Transverse colon (tissue), 4 donors: ENCODE measurements around the gene RAB36. TPM values are rescaled to one million over a fixed set of nuclear protein-coding genes. Genes with fewer than 3 reads are reported as not detected.

ENCODE experiments used
- DNase-seq: peaks from one replicate; pipeline ENCODE4 v3.0.0-alpha.2; 2019
- H3K27ac ChIP-seq, 4 donors: fragments of 200-600 bp; sonication (generic); 2 replicates each; pipeline ENCODE4 v1.5.1; 2016 to 2018; ENCODE audit warnings: inconsistent platforms in 4 of 4
- H3K27me3 ChIP-seq: fragments of 200-600 bp; sonication (generic); 2 replicates; pipeline ENCODE4 v1.5.1; 2017; ENCODE audit warnings: inconsistent platforms
- H3K36me3 ChIP-seq, 4 donors: fragments of 200-600 bp; sonication (generic); 2 replicates each; pipeline ENCODE4 v1.5.1; 2017 to 2019; ENCODE audit warnings: inconsistent platforms in 4 of 4
- H3K4me1 ChIP-seq, 4 donors: fragments of 200-600 bp; sonication (generic); 2 replicates each; pipeline ENCODE4 v1.5.1; 2017 to 2020; ENCODE audit warnings: inconsistent platforms in 4 of 4
- H3K4me3 ChIP-seq, 4 donors: fragments of 200-600 bp; sonication (generic); 1 replicate in 1 of 4; 2 replicates in 3 of 4; pipeline versions ENCODE4 v1.5.1 to v1.6.1; 2017 to 2019; ENCODE audit warnings: inconsistent platforms in 4 of 4
- H3K9me3 ChIP-seq, 2 donors: fragments of 200-600 bp; sonication (generic); 2 replicates each; pipeline ENCODE4 v1.5.1; 2017 to 2019; ENCODE audit warnings: inconsistent platforms in 2 of 2
- CTCF ChIP-seq, 5 experiments: fragments of 200-600 bp in 3 of 5; fragments of 450-650 bp in 2 of 5; sonication (generic) in 3 of 5; IDR thresholded peaks; 1 replicate in 2 of 5; 2 replicates in 3 of 5; pipeline ENCODE4 v1.5.1; 2016 to 2017; ENCODE audit warnings: antibody characterized with exemption in 5 of 5, inconsistent platforms in 3 of 5, mild to moderate bottlenecking in 2 of 5, moderate library complexity in 1 of 5
- EP300 ChIP-seq: sonication (generic); formaldehyde crosslinking; IDR thresholded peaks from one replicate; pipeline ENCODE4 v1.6.1; 2017; ENCODE audit warnings: antibody characterized with exemption, low read depth
- POLR2A ChIP-seq: fragments of 450-650 bp; IDR thresholded peaks from one replicate; pipeline ENCODE4 v1.6.1; 2016; ENCODE audit warnings: antibody characterized with exemption, mild to moderate bottlenecking, moderate library complexity
- POLR2AphosphoS5 ChIP-seq, 3 donors: sonication (generic); formaldehyde crosslinking; IDR thresholded peaks; one replicate each; pipeline ENCODE4 v1.6.1; 2016; ENCODE audit warnings: antibody characterized with exemption in 3 of 3
- WGBS, 2 donors: methylation state at CpG; one replicate each; pipeline ENCODE4 v1.1.5; 2018; ENCODE audit warnings: low coverage in 1 of 2; 5-methylcytosine and 5-hydroxymethylcytosine counted together
- in situ Hi-C, 4 donors: fragments of 200-750 bp; cut with MboI; loops; one replicate each; pipeline versions ENCODE4 v1.15.0 to v1.15.1; 2017; ENCODE audit warnings: low sequenced_read_pairs in 3 of 4, low pct_ligation_motif_present in 1 of 4, low pct_unique_long_range_greater_than_20kb in 1 of 4
- intact Hi-C: fragments of 100-400 bp; cut with DNase I; formaldehyde crosslinking; loops from one replicate; pipeline ENCODE4 v1.15.1; 2023; ENCODE audit warnings: low total_unique reads
- total RNA-seq, 4 donors: library from RNA; depleted of rRNA; stranded (reverse); fragments of >200 nt; gene quantifications; one replicate each; pipeline ENCODE4 v1.1.0, GENCODE V29; 2016

The RAB36 gene
- total RNA-seq, 4 donors from 2014 or later: 0.37 to 1.1 (median 0.82) TPM; not detected in 1

GRCh38 chr22:23158516-23159290 is 13.4 kb downstream of the RAB36 start:
- no peak overlapping the region for H3K4me3 ChIP-seq
- no peaks in the 10 kb centered on the region for H3K36me3 ChIP-seq
- intact Hi-C loops: no loop called here
- H3K27me3 ChIP-seq: no peaks in the 10 kb centered on the region
- WGBS, 2 donors: 91% methylated on average over 14 of the region's 14 CpGs; no CpG with 5 or more reads in 1 of the 2 donors
- no peak for DNase-seq
- H3K4me1 ChIP-seq: peaks cover 4 to 7% (median 5%) of the 10 kb centered on the region in 4 donors
- no peak overlapping the region for H3K27ac ChIP-seq
- in situ Hi-C loops: loop anchor here in 1 of 4 donors (25.0 kb wide), 1 partner anchor 229 kb away; no protein-coding TSS in a partner anchor
- no peaks in the 10 kb centered on the region for H3K9me3 ChIP-seq
- no peak for TF ChIP-seq POLR2A
- TF ChIP-seq CTCF (IDR thresholded peaks at IDR 0.05): no peak
- no peak for TF ChIP-seq POLR2AphosphoS5 (IDR thresholded peaks at IDR 0.05)

- intact Hi-C loops: no loop called here
- H3K9me3 ChIP-seq: no peaks in the 10 kb centered on the region
- 84% methylated on average over 6 of the region's 6 CpGs; no CpG with 5 or more reads in 1 of the 2 donors for WGBS, 2 donors
- no peaks in the 10 kb centered on the region for H3K36me3 ChIP-seq
- H3K27me3 ChIP-seq: no peaks in the 10 kb centered on the region
- H3K4me3 ChIP-seq: no peak overlapping the region
- no peak overlapping the region for H3K27ac ChIP-seq
- in situ Hi-C loops: loop anchor here in 1 of 4 donors (25.0 kb wide), 1 partner anchor 228 kb away; no protein-coding TSS in a partner anchor
- TF ChIP-seq POLR2AphosphoS5 (IDR thresholded peaks at IDR 0.05) (no peak), CTCF (IDR thresholded peaks at IDR 0.05) (no peak), POLR2A (no peak), EP300 (no peak)
- DNase-seq: no peak
- H3K4me1 ChIP-seq: peaks cover 5 to 12% (median 8%) of the 10 kb centered on the region in 4 donors
Observed at GRCh38 chr22:23159291-23159630, 14.0 kb downstream of the RAB36 start.

- H3K4me3 ChIP-seq: no peak overlapping the region
- intact Hi-C loops: no loop called here
- no peak for TF ChIP-seq CTCF (IDR thresholded peaks at IDR 0.05)
- H3K27ac ChIP-seq: no peak overlapping the region
- in situ Hi-C loops: loop anchor here in 1 of 4 donors (25.0 kb wide), 1 partner anchor 226 kb away; no protein-coding TSS in a partner anchor
- H3K4me1 ChIP-seq: peaks cover 5 to 16% (median 10%) of the 10 kb centered on the region in 4 donors
- no peaks in the 10 kb centered on the region for H3K9me3 ChIP-seq
- no peaks in the 10 kb centered on the region for H3K27me3 ChIP-seq
- no peak for DNase-seq
- H3K36me3 ChIP-seq: no peaks in the 10 kb centered on the region
- 40 to 83% methylated on average over 1 to 4 of the region's 4 CpGs for WGBS, 2 donors
Observed at GRCh38 chr22:23161029-23161428, 15.8 kb downstream of the RAB36 start.

GRCh38 chr22:23161574-23161973 is 16.3 kb downstream of the RAB36 start:
- intact Hi-C loops: no loop called here
- Histone ChIP-seq H3K27me3 (no peaks in the 10 kb centered on the region), H3K36me3 (no peaks in the 10 kb centered on the region), H3K27ac (no peak overlapping the region), H3K4me3 (no peak overlapping the region), H3K9me3 (no peaks in the 10 kb centered on the region), H3K4me1 (peaks cover 5 to 16% (median 10%) of the 10 kb centered on the region in 4 donors)
- TF ChIP-seq POLR2AphosphoS5 (IDR thresholded peaks at IDR 0.05) (no peak), POLR2A (no peak), EP300 (no peak), CTCF (IDR thresholded peaks at IDR 0.05) (no peak)
- WGBS, 2 donors: 89% methylated on average over 13 of the region's 13 CpGs; no CpG with 5 or more reads in 1 of the 2 donors
- DNase-seq: no peak
- in situ Hi-C loops: loop anchor here in 1 of 4 donors (25.0 kb wide), 1 partner anchor 226 kb away; no protein-coding TSS in a partner anchor
